A549 (cell line): ENCODE results near the gene SNAP29.

ENCODE experiments used
- CTCF ChIP-seq: fragments of >200 bp; sonication (Bioruptor Twin); formaldehyde crosslinking; IDR thresholded peaks from 3 replicates; pipeline ENCODE4 v1.5.1; 2016
- KDM5A ChIP-seq: fragments of 200-600 bp; sonication (generic); IDR thresholded peaks from 2 replicates; pipeline ENCODE4 v1.6.1; 2016; ENCODE audit warnings: antibody characterized with exemption, mild to moderate bottlenecking
- MYC ChIP-seq: IDR thresholded peaks from 2 replicates; pipeline ENCODE4 v1.6.1; 2012; ENCODE audit warnings: mild to moderate bottlenecking, inconsistent platforms, low read length, improper control_type of control experiment, borderline replicate concordance
- POLR2AphosphoS2 ChIP-seq: conservative IDR thresholded peaks from 2 replicates; pipeline ENCODE4 v1.6.1; 2012; ENCODE audit warnings: low read length, improper control_type of control experiment, inconsistent platforms
- TF ChIP-seq, protein P1 (sequence below): fragments of 150-350 bp; IDR thresholded peaks from 2 replicates; pipeline ENCODE4 v1.6.1; 2014; ENCODE audit warnings: low read depth, mild to moderate bottlenecking, low read length
- TF ChIP-seq, protein P2 (sequence below): IDR thresholded peaks from 2 replicates; pipeline ENCODE4 v1.6.1; 2012
- TF ChIP-seq, protein P3 (sequence below): fragments of 200-600 bp; sonication (generic); IDR thresholded peaks from 2 replicates; pipeline ENCODE4 v1.6.1; 2016; ENCODE audit warnings: antibody characterized with exemption, mild to moderate bottlenecking, moderate library complexity

GRCh38 chr22:20937794-20938671 is 79.2 kb downstream of the SNAP29 start:
- TF ChIP-seq, protein P1, sequence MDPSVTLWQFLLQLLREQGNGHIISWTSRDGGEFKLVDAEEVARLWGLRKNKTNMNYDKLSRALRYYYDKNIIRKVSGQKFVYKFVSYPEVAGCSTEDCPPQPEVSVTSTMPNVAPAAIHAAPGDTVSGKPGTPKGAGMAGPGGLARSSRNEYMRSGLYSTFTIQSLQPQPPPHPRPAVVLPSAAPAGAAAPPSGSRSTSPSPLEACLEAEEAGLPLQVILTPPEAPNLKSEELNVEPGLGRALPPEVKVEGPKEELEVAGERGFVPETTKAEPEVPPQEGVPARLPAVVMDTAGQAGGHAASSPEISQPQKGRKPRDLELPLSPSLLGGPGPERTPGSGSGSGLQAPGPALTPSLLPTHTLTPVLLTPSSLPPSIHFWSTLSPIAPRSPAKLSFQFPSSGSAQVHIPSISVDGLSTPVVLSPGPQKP: no peak
- TF ChIP-seq, protein P2, sequence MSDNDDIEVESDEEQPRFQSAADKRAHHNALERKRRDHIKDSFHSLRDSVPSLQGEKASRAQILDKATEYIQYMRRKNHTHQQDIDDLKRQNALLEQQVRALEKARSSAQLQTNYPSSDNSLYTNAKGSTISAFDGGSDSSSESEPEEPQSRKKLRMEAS: no peak
- TF ChIP-seq, protein P3, sequence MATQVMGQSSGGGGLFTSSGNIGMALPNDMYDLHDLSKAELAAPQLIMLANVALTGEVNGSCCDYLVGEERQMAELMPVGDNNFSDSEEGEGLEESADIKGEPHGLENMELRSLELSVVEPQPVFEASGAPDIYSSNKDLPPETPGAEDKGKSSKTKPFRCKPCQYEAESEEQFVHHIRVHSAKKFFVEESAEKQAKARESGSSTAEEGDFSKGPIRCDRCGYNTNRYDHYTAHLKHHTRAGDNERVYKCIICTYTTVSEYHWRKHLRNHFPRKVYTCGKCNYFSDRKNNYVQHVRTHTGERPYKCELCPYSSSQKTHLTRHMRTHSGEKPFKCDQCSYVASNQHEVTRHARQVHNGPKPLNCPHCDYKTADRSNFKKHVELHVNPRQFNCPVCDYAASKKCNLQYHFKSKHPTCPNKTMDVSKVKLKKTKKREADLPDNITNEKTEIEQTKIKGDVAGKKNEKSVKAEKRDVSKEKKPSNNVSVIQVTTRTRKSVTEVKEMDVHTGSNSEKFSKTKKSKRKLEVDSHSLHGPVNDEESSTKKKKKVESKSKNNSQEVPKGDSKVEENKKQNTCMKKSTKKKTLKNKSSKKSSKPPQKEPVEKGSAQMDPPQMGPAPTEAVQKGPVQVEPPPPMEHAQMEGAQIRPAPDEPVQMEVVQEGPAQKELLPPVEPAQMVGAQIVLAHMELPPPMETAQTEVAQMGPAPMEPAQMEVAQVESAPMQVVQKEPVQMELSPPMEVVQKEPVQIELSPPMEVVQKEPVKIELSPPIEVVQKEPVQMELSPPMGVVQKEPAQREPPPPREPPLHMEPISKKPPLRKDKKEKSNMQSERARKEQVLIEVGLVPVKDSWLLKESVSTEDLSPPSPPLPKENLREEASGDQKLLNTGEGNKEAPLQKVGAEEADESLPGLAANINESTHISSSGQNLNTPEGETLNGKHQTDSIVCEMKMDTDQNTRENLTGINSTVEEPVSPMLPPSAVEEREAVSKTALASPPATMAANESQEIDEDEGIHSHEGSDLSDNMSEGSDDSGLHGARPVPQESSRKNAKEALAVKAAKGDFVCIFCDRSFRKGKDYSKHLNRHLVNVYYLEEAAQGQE: no peak
- no peak for TF ChIP-seq MYC
- no peak for TF ChIP-seq CTCF
- no peak for TF ChIP-seq KDM5A
- TF ChIP-seq POLR2AphosphoS2: no peak
